ENCODE measurements around the gene NCKAP5. TPM values are rescaled to one million over a fixed set of nuclear protein-coding genes. Genes with fewer than 3 reads are reported as not detected.

The NCKAP5 gene
- polyA plus RNA-seq, 2 of the 4 experiments (the other 2 are of a cell fraction) = 3.0 to 4.1 TPM

- H3K4me2 ChIP-seq = no peak overlapping the region
- POLR2A ChIA-PET = no interaction called here
- no peak for ATAC-seq
- no peaks in the 10 kb centered on the region for H3K4me1 ChIP-seq
- CTCF ChIA-PET = interaction anchor here (1.5 kb wide), 1 partner anchor 11 kb away, joined by 4 read pairs; no protein-coding TSS in a partner anchor
- DNase-seq (ENCODE audit: low read depth in 1 of 2, low spot score in 1 of 2) = no peak
- no peaks in the 10 kb centered on the region for H3K9me3 ChIP-seq
- TF ChIP-seq MAFK (IDR thresholded peaks at IDR 0.05; ENCODE audit: partially characterized antibody) = no peak
- no peak for TF ChIP-seq CBX2 (IDR thresholded peaks at IDR 0.05; ENCODE audit: borderline replicate concordance, low read depth)
- no peak for TF ChIP-seq RNF2 (IDR thresholded peaks at IDR 0.05; ENCODE audit: borderline replicate concordance, low read depth)
- no peak for TF ChIP-seq FOXS1 (CRISPR knock-in tag; IDR thresholded peaks at IDR 0.05)
- no peak for TF ChIP-seq PHF8 (IDR thresholded peaks at IDR 0.05; ENCODE audit: borderline replicate concordance, low read depth)
- TF ChIP-seq TFCP2L1 (CRISPR knock-in tag; IDR thresholded peaks at IDR 0.05) = no peak
- TF ChIP-seq HOXB13 (CRISPR knock-in tag; IDR thresholded peaks at IDR 0.05; ENCODE audit: low read depth) = no peak
- no peak for TF ChIP-seq FOSB (CRISPR knock-in tag; IDR thresholded peaks at IDR 0.05)
- TF ChIP-seq ZFP36 (IDR thresholded peaks at IDR 0.05; ENCODE audit: borderline replicate concordance, partially characterized antibody) = no peak
- TF ChIP-seq CTCF (IDR thresholded peaks at IDR 0.05) = no peak
- no peak for TF ChIP-seq PBX3 (IDR thresholded peaks at IDR 0.05)
- no peak for TF ChIP-seq REST (IDR thresholded peaks at IDR 0.05)
- no peak for TF ChIP-seq HMGXB4 (CRISPR knock-in tag; IDR thresholded peaks at IDR 0.05; ENCODE audit: borderline replicate concordance)
- TF ChIP-seq HES2 (IDR thresholded peaks at IDR 0.05) = no peak
- TF ChIP-seq ESRRA (IDR thresholded peaks at IDR 0.05; ENCODE audit: borderline replicate concordance, low read length) = no peak
- no peak for TF ChIP-seq RAD21 (conservative IDR thresholded peaks at IDR 0.05 in 1 of 2, IDR thresholded peaks at IDR 0.05 in 1 of 2)
- TF ChIP-seq RCOR1 (IDR thresholded peaks at IDR 0.05; ENCODE audit: low read depth, low read length) = no peak
- TF ChIP-seq HOXB5 (CRISPR knock-in tag; IDR thresholded peaks at IDR 0.05) = no peak
- TF ChIP-seq CEBPB (IDR thresholded peaks at IDR 0.05) = no peak
- TF ChIP-seq CBX8 (IDR thresholded peaks at IDR 0.05) = no peak
- H3K27ac ChIP-seq = no peak overlapping the region
- FAIRE-seq = no peak
- H3K4me3 ChIP-seq = no peak overlapping the region
Observed at GRCh38 chr2:132640116-132640515, 928.1 kb downstream of the NCKAP5 start.

All from A549 (cell line).